Right atrium auricular region (tissue), 2 donors: ENCODE results near the gene CDK5RAP2. TPM values are rescaled to one million over a fixed set of nuclear protein-coding genes. Genes with fewer than 3 reads are reported as not detected.

Experiments
- DNase-seq: peaks from one replicate; pipeline ENCODE4 v3.0.0-alpha.2; 2019; ENCODE audit warnings: low spot score
- H3K27ac ChIP-seq, 2 donors: fragments of 200-600 bp; sonication (generic); 1 replicate in 1 of 2; 2 replicates in 1 of 2; pipeline ENCODE4 v1.5.1; 2016 to 2019
- H3K27me3 ChIP-seq, 2 donors: fragments of 200-600 bp; sonication (generic); one replicate each; pipeline versions ENCODE4 v1.5.1 to v1.6.0; 2017 to 2019
- H3K36me3 ChIP-seq: fragments of 200-600 bp; sonication (generic); one replicate; pipeline ENCODE4 v1.5.1; 2016
- H3K4me1 ChIP-seq, 2 donors: fragments of 200-600 bp; sonication (generic); one replicate each; pipeline versions ENCODE4 v1.5.1 to v1.6.0; 2017 to 2019
- H3K4me3 ChIP-seq, 2 donors: fragments of 200-600 bp; sonication (generic); 1 replicate in 1 of 2; 2 replicates in 1 of 2; pipeline ENCODE4 v1.5.1; 2017 to 2019; ENCODE audit warnings: mild to moderate bottlenecking in 1 of 2, moderate library complexity in 1 of 2
- H3K9me3 ChIP-seq, 2 donors: fragments of 200-600 bp; sonication (generic); one replicate each; pipeline ENCODE4 v1.5.1; 2019
- CTCF ChIP-seq, 2 donors: fragments of 200-600 bp; sonication (generic); IDR thresholded peaks; one replicate each; pipeline ENCODE4 v1.5.1; 2019; ENCODE audit warnings: antibody characterized with exemption in 2 of 2
- total RNA-seq, 2 donors: library from RNA; depleted of rRNA; stranded (reverse); fragments of >200 nt; gene quantifications; one replicate each; pipeline ENCODE4 v1.1.0, GENCODE V29; 2016

Gene CDK5RAP2
- total RNA-seq, 2 donors from 2014 or later, result 36.7 to 40.4 TPM

- H3K27ac ChIP-seq, result no peak overlapping the region
- H3K27me3 ChIP-seq, result no peaks in the 10 kb centered on the region
- no peak for DNase-seq
- H3K9me3 ChIP-seq, result no peaks in the 10 kb centered on the region
- H3K4me3 ChIP-seq, result no peak overlapping the region
- H3K36me3 ChIP-seq, result peaks cover 92% of the 10 kb centered on the region
- H3K4me1 ChIP-seq, result no peaks in the 10 kb centered on the region
- no peak for TF ChIP-seq CTCF (IDR thresholded peaks at IDR 0.05)
Observed at GRCh38 chr9:120397453-120397852, 182.5 kb downstream of the CDK5RAP2 start.

DNA sequence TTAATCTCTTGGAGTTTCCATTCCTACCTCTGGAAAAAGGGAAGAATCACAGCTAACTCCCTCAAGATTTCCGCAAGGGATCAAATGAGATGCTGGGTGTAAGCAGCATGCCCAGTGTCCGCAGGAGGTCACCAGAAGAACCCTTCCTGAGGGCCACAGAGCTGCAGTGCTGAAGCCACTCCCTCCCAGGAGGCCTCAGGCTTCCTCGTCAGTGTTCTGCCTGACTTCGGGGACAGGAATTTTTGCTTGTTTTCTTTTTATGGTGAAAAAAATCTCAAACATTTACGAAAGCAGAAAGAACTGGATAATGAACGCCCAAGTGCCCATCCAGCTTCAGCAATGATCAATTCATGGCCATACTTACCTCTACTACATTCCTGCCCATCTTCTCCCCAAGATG, 183.0 kb downstream of the CDK5RAP2 start:
- Histone ChIP-seq H3K36me3 (peaks cover 92% of the 10 kb centered on the region), H3K9me3 (no peaks in the 10 kb centered on the region)
- DNase-seq, result no peak

GRCh38 chr9:120396418-120396817, 183.5 kb downstream of the CDK5RAP2 start:
- Histone ChIP-seq H3K27me3 (no peaks in the 10 kb centered on the region), H3K27ac (no peak overlapping the region), H3K4me1 (no peaks in the 10 kb centered on the region), H3K36me3 (peaks cover 93% of the 10 kb centered on the region), H3K4me3 (no peak overlapping the region), H3K9me3 (no peaks in the 10 kb centered on the region)
- TF ChIP-seq CTCF (IDR thresholded peaks at IDR 0.05), result no peak
- DNase-seq, result no peak

More for the DNA sequence above, 183.0 kb downstream of the CDK5RAP2 start:
- Histone ChIP-seq H3K4me1 (no peaks in the 10 kb centered on the region), H3K27me3 (no peaks in the 10 kb centered on the region), H3K27ac (no peak overlapping the region), H3K4me3 (no peak overlapping the region)
- TF ChIP-seq CTCF (IDR thresholded peaks at IDR 0.05), result no peak

DNA sequence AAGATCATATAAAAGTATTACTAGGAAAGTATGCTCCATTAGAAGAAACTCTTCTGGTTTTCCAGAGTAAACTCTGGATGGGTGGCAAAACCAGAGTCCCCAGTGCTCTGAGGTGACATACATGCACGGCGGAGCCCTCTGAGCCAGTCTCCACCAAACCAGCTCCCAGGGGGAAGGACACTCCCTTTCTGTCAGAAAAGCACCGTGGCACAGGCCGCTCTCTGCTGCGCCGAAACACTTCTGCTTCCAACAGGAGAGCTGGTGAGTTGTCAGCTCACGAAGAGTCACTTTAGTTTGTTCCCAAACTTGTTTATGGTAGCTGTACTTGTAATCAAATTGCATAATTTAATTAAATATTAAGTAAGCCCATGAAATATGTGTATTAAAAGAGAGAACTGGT, 184.6 kb downstream of the CDK5RAP2 start:
- peaks cover 94% of the 10 kb centered on the region for H3K36me3 ChIP-seq
- no peaks in the 10 kb centered on the region for H3K27me3 ChIP-seq
- no peak for DNase-seq

DNA sequence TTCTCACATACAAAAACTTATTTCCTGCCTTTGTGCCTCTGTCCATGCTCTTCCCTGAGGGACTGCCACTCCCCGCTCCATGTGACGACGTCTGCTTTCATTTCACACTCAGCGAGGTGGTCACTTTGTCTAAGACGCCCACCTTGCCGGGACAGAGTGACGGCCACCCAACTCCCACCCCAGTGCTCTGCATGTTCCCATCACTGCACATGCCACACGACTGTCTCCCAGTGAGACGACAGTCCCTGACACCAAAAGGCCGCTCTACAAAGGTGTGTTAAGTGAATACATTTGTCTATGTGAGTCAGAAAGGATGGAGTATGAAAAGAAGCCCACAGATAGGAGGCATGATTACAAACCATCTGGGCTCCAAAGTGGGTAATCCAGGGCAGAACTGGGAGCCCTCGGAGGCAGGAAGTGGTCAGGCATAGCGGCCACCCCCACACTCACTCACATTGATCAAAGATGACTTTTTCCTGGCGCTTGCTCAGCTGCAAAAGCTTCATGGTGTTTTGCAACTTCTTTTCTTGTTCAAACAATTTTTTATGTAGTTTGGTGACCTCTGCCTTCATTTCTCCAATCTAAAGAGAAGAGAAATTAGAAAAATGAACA, 185.8 kb downstream of the CDK5RAP2 start:
- Histone ChIP-seq H3K9me3 (no peaks in the 10 kb centered on the region), H3K4me3 (no peak overlapping the region), H3K4me1 (no peaks in the 10 kb centered on the region), H3K36me3 (peaks cover 94% of the 10 kb centered on the region), H3K27ac (no peak overlapping the region), H3K27me3 (no peaks in the 10 kb centered on the region)
- TF ChIP-seq CTCF (IDR thresholded peaks at IDR 0.05), result no peak
- DNase-seq, result no peak

More for the DNA sequence above, 184.6 kb downstream of the CDK5RAP2 start:
- H3K9me3 ChIP-seq, result no peaks in the 10 kb centered on the region
- H3K4me3 ChIP-seq, result no peak overlapping the region
- H3K4me1 ChIP-seq, result no peaks in the 10 kb centered on the region
- no peak for TF ChIP-seq CTCF (IDR thresholded peaks at IDR 0.05)
- H3K27ac ChIP-seq, result no peak overlapping the region
